Activated gamma-delta T cell treated with Interleukin-2 at 50 U/mL for 16 hours (primary cell): ENCODE measurements around the gene ZSCAN12.
"Not testable (repeated sequence)": the region's sequence is repeated elsewhere in the genome, so short reads cannot be mapped to it uniquely, and the experiment has no call there.

Experiments
- DNase-seq: peaks from one replicate; pipeline ENCODE4 v3.0.0-alpha.2; 2020

The ZSCAN12 gene

GRCh38 chr6:28399350-28400121, at the start of gene ZSCAN12:
TSS of gene ZSCAN12 (minus strand) at chr6:28399747. CDS start at chr6:28398405, 1,342 bp downstream.
- DNase-seq, result peak; percentile 83

DNA sequence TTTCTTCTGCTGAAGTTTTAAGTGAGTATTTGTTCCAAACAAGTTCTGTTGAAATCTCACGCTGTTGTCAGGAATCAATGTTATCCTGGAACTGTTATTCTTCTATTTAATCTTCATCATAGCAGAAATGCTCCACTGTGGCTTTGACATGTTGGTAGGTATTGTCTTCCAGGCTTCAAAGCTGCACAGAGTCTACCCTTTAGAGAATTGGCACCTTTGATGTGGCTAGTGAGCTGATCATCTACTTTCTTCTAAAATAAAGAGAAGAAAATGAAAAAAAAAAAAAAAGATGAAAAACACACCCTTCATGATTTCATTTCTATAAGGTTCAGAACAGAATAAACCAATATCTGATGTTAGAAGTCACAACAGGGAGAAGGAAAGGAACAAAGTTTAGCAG, 49.5 kb upstream of the ZSCAN12 start:
- no peak for DNase-seq

- not testable (repeated sequence) for DNase-seq
Measured at GRCh38 chr6:28447512-28447906, 48.0 kb upstream of the ZSCAN12 start.

DNA sequence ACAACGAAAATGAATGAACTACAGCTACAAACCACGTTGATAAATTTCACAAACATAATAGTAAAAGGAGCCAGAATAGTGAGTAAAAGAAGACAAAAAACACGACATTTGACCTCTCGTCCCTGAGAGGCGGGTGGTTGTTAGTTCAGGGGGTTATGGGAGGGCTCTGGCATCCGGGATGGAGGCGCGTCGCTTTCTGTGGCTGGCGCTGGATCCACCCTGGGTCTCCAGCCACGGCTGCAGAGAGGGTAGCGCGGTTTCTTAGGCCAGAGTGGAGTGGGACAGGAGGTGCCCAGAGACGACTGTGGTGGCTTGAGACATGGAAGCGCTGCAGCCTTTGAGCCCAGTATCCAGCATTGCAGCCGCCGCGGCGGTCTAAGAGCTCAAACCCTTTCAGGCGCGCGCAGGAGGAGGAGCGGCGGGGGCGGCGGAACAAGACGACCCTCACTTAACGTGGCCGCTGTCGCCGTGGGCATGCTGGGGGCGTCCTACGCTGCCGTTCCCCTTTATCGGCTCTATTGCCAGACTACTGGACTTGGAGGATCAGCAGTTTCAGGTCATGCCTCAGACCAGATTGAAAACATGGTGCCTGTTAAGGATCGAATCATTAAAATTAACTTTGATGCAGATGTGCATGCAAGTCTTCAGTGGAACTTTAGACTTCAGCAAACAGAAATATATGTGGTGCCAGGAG, 47.4 kb upstream of the ZSCAN12 start:
- no peak for DNase-seq

GRCh38 chr6:28444759-28445158, 45.2 kb upstream of the ZSCAN12 start:
- DNase-seq, result not testable (repeated sequence)

- DNase-seq, result peak; percentile 72
Measured at GRCh38 chr6:28443112-28443773, 43.7 kb upstream of the ZSCAN12 start, which contains the start of gene ZSCAN23. TSS of gene ZSCAN23 (minus strand) at chr6:28443491. CDS start at chr6:28436266, 7,225 bp downstream.

- no peak for DNase-seq
Measured at GRCh38 chr6:28442586-28442985, 43.0 kb upstream of the ZSCAN12 start.

GRCh38 chr6:28436404-28436803, 36.9 kb upstream of the ZSCAN12 start:
- DNase-seq, result no peak

DNA sequence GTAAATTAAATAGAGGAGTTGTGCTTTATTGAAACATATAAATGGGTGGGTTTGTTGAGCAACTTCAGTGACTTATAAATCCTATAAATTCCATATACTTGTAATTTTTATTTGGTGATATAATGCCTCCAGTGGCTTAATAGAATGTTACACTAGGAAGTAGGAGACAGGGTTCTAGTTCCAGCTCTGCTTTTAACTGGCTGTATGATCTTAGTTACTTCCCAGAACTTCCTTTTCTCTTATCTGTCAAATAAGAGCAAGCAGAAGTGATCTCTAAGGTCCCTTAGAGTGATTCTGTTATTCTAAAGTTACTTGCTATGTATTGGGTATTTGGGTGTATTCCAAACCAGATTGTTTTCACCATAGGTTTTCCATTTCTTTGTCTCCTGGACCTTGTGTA, 33.6 kb upstream of the ZSCAN12 start:
- no peak for DNase-seq

DNA sequence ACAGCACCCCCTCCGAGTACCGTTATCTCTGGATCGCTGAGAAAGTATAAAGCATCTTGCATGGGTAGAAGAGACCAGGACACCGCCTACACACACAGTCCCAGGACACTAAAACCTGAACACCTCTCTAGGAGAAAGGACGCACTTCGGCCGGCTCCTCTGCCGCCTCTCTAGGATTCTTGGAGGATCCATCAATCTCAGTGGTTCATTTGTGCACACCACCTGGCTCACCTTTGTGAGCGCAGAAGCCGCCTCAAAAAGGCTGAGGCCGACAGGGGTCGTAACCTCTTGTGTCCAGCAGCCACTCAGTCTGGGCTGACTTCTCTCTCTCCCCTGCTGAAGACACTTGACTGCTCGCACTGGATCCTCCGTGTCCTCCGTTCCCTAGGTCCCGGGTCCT, 30.2 kb upstream of the ZSCAN12 start:
- no peak for DNase-seq

- DNase-seq, result no peak
Measured at GRCh38 chr6:28425944-28426541, 26.5 kb upstream of the ZSCAN12 start.

- DNase-seq, result no peak
Measured at GRCh38 chr6:28424163-28424562, 24.6 kb upstream of the ZSCAN12 start.

DNA sequence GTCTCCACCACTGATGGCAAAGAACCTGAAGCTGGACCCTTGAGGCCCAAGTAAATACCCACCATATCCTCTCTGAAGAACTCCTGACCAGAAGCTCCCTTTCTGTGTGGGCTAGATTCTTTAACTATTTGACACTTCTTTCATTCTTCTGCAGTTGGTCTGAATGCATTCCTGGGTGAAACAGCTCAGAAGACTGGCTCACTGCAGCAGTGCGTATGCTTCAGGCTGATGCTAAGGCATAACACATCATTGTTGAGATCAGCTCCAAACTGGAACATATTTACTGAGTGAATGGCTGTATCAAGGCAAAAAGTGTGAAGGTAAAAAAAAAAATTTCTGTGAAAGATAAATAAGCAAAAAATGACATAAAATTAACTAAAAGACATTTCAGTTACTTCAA, 24.0 kb upstream of the ZSCAN12 start:
- DNase-seq, result no peak

GRCh38 chr6:28413681-28414080, 14.1 kb upstream of the ZSCAN12 start:
- no peak for DNase-seq

- no peak for DNase-seq
Measured at GRCh38 chr6:28410767-28411166, 11.2 kb upstream of the ZSCAN12 start.

GRCh38 chr6:28408076-28408802, 8.7 kb upstream of the ZSCAN12 start:
- no peak for DNase-seq

GRCh38 chr6:28407401-28407800, 7.9 kb upstream of the ZSCAN12 start:
- DNase-seq, result no peak

DNA sequence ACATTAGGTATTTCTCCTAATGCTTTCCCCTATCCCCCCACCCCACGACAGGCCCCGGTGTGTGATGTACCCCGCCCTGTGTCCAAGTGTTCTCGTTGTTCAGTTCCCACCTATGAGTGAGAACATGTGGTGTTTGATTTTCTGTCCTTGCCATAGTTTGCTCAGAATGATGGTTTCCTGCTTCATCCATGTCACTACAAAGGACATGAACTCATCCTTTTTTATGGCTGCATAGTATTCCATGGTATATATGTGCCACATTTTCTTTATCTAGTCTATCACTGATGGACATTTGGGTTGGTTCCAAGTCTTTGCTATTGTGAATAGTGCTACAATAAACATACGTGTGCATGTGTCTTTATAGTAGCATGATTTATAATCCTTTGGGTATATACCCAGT, 4.4 kb upstream of the ZSCAN12 start:
- not testable (repeated sequence) for DNase-seq

- DNase-seq, result no peak
Measured at GRCh38 chr6:28402197-28402596, 2.6 kb upstream of the ZSCAN12 start.

GRCh38 chr6:28401172-28401571, 1.6 kb upstream of the ZSCAN12 start:
- no peak for DNase-seq

- no peak for DNase-seq
Measured at GRCh38 chr6:28400122-28400451, 540 bp upstream of the ZSCAN12 start.

DNA sequence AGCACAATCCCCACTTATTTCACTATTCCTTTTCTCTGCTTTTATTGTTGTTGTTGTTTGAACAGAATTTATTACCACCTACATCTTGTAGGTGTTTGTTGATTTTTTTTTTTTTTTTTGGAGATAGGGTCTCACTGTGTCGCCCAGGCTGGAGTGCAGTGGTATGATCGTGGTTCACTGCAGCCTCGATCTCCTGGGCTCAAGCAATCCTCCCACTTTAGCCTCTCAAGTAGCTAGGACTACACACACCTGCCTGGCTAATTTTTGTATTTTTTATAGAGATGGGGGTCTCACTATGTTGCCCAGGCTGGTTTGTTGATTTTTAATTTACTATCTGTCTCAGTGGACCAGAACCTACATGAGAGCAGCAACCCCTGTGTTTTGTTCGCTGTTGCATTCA, 3.6 kb downstream of the ZSCAN12 start:
- no peak for DNase-seq
